ENCODE data around the gene CPEB4. TPM values are rescaled to one million over a fixed set of nuclear protein-coding genes. Genes with fewer than 3 reads are reported as not detected.

The CPEB4 gene
- total and polyA plus RNA-seq, 9 of the 15 experiments (the other 6 are each of a cell fraction or from before 2014, with no cell fraction given), result 7.4 to 21.3 (median 12.4) TPM

DNA sequence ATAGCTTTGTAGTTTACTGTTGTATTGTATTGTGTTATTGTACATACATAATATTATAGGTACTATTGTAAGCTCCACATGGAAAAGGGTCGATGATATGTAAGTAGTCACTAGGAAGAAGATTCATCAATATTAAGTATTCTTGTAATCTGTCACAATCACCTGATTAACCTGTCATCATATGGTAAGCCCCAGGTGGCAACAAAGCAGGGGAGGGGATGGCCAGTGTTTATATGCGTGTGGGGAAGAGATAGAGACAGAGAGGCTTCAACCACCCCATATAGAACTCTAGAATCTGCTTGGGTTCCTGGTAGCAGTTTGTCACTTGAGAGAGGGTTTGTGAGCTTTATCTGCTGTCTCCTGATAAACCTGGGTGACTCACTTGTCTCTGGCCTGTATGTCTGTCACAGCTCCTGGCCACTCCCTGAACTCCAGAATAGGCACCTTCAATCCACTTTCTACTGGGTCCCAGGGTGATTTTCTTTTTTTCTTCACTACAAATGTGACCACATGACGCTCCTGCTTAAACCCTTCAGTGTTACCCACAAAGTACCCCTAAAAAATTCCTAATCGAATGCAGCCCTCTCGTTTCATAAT, 48.9 kb upstream of the CPEB4 start (continued):
- no peak for TF ChIP-seq NR2C2 (CRISPR knock-in tag; IDR thresholded peaks at IDR 0.05)
- no peak; the same call in 1 of the 2 replicates for TF ChIP-seq NR2C2 (tag; IDR thresholded peaks at IDR 0.05)
- peak; percentile 70 for TF ChIP-seq BHLHE40 (IDR thresholded peaks at IDR 0.05; ENCODE audit: low read length)
- TF ChIP-seq, protein P1, sequence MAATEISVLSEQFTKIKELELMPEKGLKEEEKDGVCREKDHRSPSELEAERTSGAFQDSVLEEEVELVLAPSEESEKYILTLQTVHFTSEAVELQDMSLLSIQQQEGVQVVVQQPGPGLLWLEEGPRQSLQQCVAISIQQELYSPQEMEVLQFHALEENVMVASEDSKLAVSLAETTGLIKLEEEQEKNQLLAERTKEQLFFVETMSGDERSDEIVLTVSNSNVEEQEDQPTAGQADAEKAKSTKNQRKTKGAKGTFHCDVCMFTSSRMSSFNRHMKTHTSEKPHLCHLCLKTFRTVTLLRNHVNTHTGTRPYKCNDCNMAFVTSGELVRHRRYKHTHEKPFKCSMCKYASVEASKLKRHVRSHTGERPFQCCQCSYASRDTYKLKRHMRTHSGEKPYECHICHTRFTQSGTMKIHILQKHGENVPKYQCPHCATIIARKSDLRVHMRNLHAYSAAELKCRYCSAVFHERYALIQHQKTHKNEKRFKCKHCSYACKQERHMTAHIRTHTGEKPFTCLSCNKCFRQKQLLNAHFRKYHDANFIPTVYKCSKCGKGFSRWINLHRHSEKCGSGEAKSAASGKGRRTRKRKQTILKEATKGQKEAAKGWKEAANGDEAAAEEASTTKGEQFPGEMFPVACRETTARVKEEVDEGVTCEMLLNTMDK (IDR thresholded peaks at IDR 0.05; ENCODE audit: borderline replicate concordance, insufficient read depth, low read depth, low read length, poor library complexity, severe bottlenecking), result no peak
- TF ChIP-seq, protein P2, sequence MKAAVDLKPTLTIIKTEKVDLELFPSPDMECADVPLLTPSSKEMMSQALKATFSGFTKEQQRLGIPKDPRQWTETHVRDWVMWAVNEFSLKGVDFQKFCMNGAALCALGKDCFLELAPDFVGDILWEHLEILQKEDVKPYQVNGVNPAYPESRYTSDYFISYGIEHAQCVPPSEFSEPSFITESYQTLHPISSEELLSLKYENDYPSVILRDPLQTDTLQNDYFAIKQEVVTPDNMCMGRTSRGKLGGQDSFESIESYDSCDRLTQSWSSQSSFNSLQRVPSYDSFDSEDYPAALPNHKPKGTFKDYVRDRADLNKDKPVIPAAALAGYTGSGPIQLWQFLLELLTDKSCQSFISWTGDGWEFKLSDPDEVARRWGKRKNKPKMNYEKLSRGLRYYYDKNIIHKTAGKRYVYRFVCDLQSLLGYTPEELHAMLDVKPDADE (conservative IDR thresholded peaks at IDR 0.05; ENCODE audit: control insufficient read depth, low read depth, low read length), result peak; percentile 61; the same call in 1 of the 2 replicates
- TF ChIP-seq CXXC5 (CRISPR knock-in tag; IDR thresholded peaks at IDR 0.05), result peak; percentile 89
- TF ChIP-seq ESRRA (IDR thresholded peaks at IDR 0.05; ENCODE audit: borderline replicate concordance, low read depth), result peak; percentile 64; the same call in 1 of the 2 replicates
- peak; percentile 98 for TF ChIP-seq SOX6 (IDR thresholded peaks at IDR 0.05)
- peak; percentile 79; the same call in 1 of the 2 replicates for TF ChIP-seq TRIM28 (IDR thresholded peaks at IDR 0.05)
- peak; percentile 90 for TF ChIP-seq TAF9B (IDR thresholded peaks at IDR 0.05; ENCODE audit: partially characterized antibody)
- no peak for TF ChIP-seq ZNF780A (CRISPR knock-in tag; IDR thresholded peaks at IDR 0.05)
- TF ChIP-seq MAFG (tag; conservative IDR thresholded peaks at IDR 0.05), result no peak
- TF ChIP-seq, protein P3, sequence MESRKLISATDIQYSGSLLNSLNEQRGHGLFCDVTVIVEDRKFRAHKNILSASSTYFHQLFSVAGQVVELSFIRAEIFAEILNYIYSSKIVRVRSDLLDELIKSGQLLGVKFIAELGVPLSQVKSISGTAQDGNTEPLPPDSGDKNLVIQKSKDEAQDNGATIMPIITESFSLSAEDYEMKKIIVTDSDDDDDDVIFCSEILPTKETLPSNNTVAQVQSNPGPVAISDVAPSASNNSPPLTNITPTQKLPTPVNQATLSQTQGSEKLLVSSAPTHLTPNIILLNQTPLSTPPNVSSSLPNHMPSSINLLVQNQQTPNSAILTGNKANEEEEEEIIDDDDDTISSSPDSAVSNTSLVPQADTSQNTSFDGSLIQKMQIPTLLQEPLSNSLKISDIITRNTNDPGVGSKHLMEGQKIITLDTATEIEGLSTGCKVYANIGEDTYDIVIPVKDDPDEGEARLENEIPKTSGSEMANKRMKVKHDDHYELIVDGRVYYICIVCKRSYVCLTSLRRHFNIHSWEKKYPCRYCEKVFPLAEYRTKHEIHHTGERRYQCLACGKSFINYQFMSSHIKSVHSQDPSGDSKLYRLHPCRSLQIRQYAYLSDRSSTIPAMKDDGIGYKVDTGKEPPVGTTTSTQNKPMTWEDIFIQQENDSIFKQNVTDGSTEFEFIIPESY (CRISPR knock-in tag; IDR thresholded peaks at IDR 0.05), result peak; percentile 73
- peak; percentile 65 for TF ChIP-seq EGR1 (conservative IDR thresholded peaks at IDR 0.05)
- TF ChIP-seq BRCA1 (IDR thresholded peaks at IDR 0.05), result no peak
- TF ChIP-seq BRCA1 (CRISPR knock-in tag; IDR thresholded peaks at IDR 0.05), result no peak
- no peak for TF ChIP-seq STAT5B (CRISPR knock-in tag; IDR thresholded peaks at IDR 0.05)
- TF ChIP-seq YBX1 (IDR thresholded peaks at IDR 0.05), result no peak
- TF ChIP-seq NRF1 (conservative IDR thresholded peaks at IDR 0.05 in 1 of 2, IDR thresholded peaks at IDR 0.05 in 1 of 2), result peak; percentile 41 to 57
- TF ChIP-seq ZNF76 (CRISPR knock-in tag; IDR thresholded peaks at IDR 0.05; ENCODE audit: borderline replicate concordance), result no peak
- no peak for TF ChIP-seq ZNF354B (CRISPR knock-in tag; IDR thresholded peaks at IDR 0.05)
- TF ChIP-seq ZNF124 (CRISPR knock-in tag; IDR thresholded peaks at IDR 0.05), result no peak
- TF ChIP-seq, protein P4, sequence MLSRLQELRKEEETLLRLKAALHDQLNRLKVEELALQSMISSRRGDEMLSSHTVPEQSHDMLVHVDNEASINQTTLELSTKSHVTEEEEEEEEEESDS (CRISPR knock-in tag; IDR thresholded peaks at IDR 0.05), result no peak
- TF ChIP-seq SMAD2 (IDR thresholded peaks at IDR 0.05; ENCODE audit: low read depth, low read length), result no peak
- TF ChIP-seq JUNB (CRISPR knock-in tag; conservative IDR thresholded peaks at IDR 0.05), result 0 out of 2 replicates have a peak, but pooled peaks have one; percentile 15
